Fibroblast of lung (primary cell): ENCODE data around the gene KPNA1. TPM values are rescaled to one million over a fixed set of nuclear protein-coding genes. Genes with fewer than 3 reads are reported as not detected.

Experiments used
- DNase-seq, 2 donors: peaks; one replicate each; pipeline versions ENCODE4 v3.0.0 to v3.0.0-alpha.2; 2010; ENCODE audit warnings: low read depth in 2 of 2
- H2AFZ ChIP-seq: 2 replicates; pipeline ENCODE4 v1.5.1; 2012; ENCODE audit warnings: low read length, control low read depth, inconsistent platforms
- H3K27ac ChIP-seq: 2 replicates; pipeline ENCODE4 v1.5.1; 2011; ENCODE audit warnings: low read length, control low read depth; ENCODE audit not compliant: insufficient read depth
- H3K27me3 ChIP-seq: 2 replicates; pipeline ENCODE4 v1.5.1; 2011; ENCODE audit warnings: mild to moderate bottlenecking, low read length; ENCODE audit not compliant: control insufficient read depth, insufficient read depth
- H3K36me3 ChIP-seq: 2 replicates; pipeline ENCODE4 v1.5.1; 2011; ENCODE audit warnings: low read length; ENCODE audit not compliant: control insufficient read depth, insufficient read depth
- H3K4me1 ChIP-seq: 2 replicates; pipeline ENCODE4 v1.5.1; 2011; ENCODE audit warnings: low read length; ENCODE audit not compliant: control insufficient read depth, insufficient read depth; ENCODE audit errors: extremely low read depth
- H3K4me2 ChIP-seq: 2 replicates; pipeline ENCODE4 v1.5.1; 2011; ENCODE audit warnings: low read length, control low read depth; ENCODE audit not compliant: insufficient read depth; ENCODE audit errors: extremely low read depth
- H3K4me3 ChIP-seq, 4 experiments: fragments of 200-600 bp in 1 of 4; sonication (generic) in 1 of 4; replicated peaks in 1 of 4; 2 replicates each; pipeline ENCODE4 v1.5.1; 2011 to 2016; ENCODE audit warnings: low read length in 4 of 4, low read depth in 3 of 4, mild to moderate bottlenecking in 3 of 4, control low read depth in 2 of 4, inconsistent platforms in 1 of 4, mixed read lengths in 1 of 4; ENCODE audit not compliant: insufficient read depth in 1 of 4; ENCODE audit errors: control extremely low read depth in 1 of 4
- H3K79me2 ChIP-seq: 2 replicates; pipeline ENCODE4 v1.5.1; 2012; ENCODE audit warnings: mild to moderate bottlenecking, low read length, inconsistent platforms; ENCODE audit not compliant: control insufficient read depth, insufficient read depth
- H3K9ac ChIP-seq: 2 replicates; pipeline ENCODE4 v1.5.1; 2011; ENCODE audit warnings: mild to moderate bottlenecking, low read length, control low read depth; ENCODE audit not compliant: insufficient read depth
- H3K9me3 ChIP-seq: 2 replicates; pipeline ENCODE4 v1.5.1; 2012; ENCODE audit warnings: low read depth, low read length; ENCODE audit not compliant: control insufficient read depth, insufficient read depth
- H4K20me1 ChIP-seq: 2 replicates; pipeline ENCODE4 v1.5.1; 2011; ENCODE audit warnings: low read length; ENCODE audit not compliant: control insufficient read depth, insufficient read depth; ENCODE audit errors: extremely low read depth
- CTCF ChIP-seq, 2 donors: IDR thresholded peaks in 1 of 2; conservative IDR thresholded peaks in 1 of 2; 1 replicate in 1 of 2; 2 replicates in 1 of 2; pipeline ENCODE4 v1.5.1; 2011 to 2012; ENCODE audit warnings: low read length in 2 of 2, control low read depth in 1 of 2, inconsistent platforms in 1 of 2, low read depth in 1 of 2, mild to moderate bottlenecking in 1 of 2
- EZH2 ChIP-seq: IDR thresholded peaks from 2 replicates; pipeline ENCODE4 v1.5.1; 2012; ENCODE audit warnings: low read length, control low read depth, mild to moderate bottlenecking; ENCODE audit errors: missing control alignments
- polyA plus RNA-seq, 2 donors: library from polyadenylated mRNA; depleted of rRNA in 1 of 2; stranded (reverse) in 1 of 2; unstranded in 1 of 2; fragments of >200 nt; gene quantifications; 2 replicates each; pipeline ENCODE4 v1.2.1, GENCODE V29; 2011 to 2012; ENCODE audit warnings: missing spikeins in 1 of 2
- total RNA-seq: library from RNA; depleted of rRNA; stranded (reverse); fragments of >200 nt; gene quantifications from 2 replicates; pipeline ENCODE4 v1.2.1, GENCODE V29; 2014

The KPNA1 gene
- total and polyA plus RNA-seq, 2 donors (not counting 1 experiment from before 2014, with no cell fraction given), result 23.9 to 56.0 TPM

DNA sequence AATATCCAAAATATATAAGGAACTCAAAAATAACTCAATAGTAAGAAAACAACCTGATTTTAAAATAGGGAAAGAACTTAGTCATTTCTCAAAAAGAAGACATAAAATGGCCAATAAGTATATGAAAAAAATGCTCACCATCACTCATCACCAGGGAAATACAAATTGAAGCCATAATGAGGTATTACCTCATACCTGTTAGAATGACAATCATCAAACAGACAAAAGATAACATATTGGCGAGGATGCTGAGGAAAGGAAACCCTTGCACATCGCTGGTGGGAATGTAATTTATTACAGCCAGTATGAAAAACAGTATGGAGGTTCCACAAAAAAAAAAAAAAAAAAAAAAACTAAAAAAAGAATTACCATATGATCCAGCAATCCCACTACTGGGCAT lies 38.2 kb downstream of the KPNA1 start:
- no peaks in the 10 kb centered on the region for H3K36me3 ChIP-seq
- H2AFZ ChIP-seq, result no peak overlapping the region
- no peak for DNase-seq
- H3K27ac ChIP-seq, result no peak overlapping the region
- H3K4me3 ChIP-seq, result no peak overlapping the region
- no peak overlapping the region for H3K9ac ChIP-seq
- no peaks in the 10 kb centered on the region for H3K27me3 ChIP-seq
- peaks cover 68% of the 10 kb centered on the region for H3K79me2 ChIP-seq
- no peaks in the 10 kb centered on the region for H4K20me1 ChIP-seq
- no peak overlapping the region for H3K4me2 ChIP-seq
- no peak for TF ChIP-seq CTCF (conservative IDR thresholded peaks at IDR 0.05 in 1 of 2, IDR thresholded peaks at IDR 0.05 in 1 of 2; ENCODE audit: low read depth in 1 of 2, low read length in 2 of 2)
- no peak for TF ChIP-seq EZH2
- no peaks in the 10 kb centered on the region for H3K9me3 ChIP-seq
- H3K4me1 ChIP-seq, result no peaks in the 10 kb centered on the region

GRCh38 chr3:122475316-122475715 lies 39.4 kb downstream of the KPNA1 start:
- Histone ChIP-seq H3K27me3 (no peaks in the 10 kb centered on the region), H2AFZ (no peak overlapping the region), H3K9me3 (no peaks in the 10 kb centered on the region), H3K4me2 (no peak overlapping the region), H3K36me3 (no peaks in the 10 kb centered on the region), H4K20me1 (no peaks in the 10 kb centered on the region), H3K27ac (no peak overlapping the region), H3K4me3 (no peak overlapping the region), H3K9ac (no peak overlapping the region), H3K4me1 (no peaks in the 10 kb centered on the region), H3K79me2 (peaks cover 69% of the 10 kb centered on the region)
- no peak for TF ChIP-seq CTCF (conservative IDR thresholded peaks at IDR 0.05 in 1 of 2, IDR thresholded peaks at IDR 0.05 in 1 of 2; ENCODE audit: low read depth in 1 of 2, low read length in 2 of 2)
- no peak for TF ChIP-seq EZH2
- peak in 1 of 2 donors; percentile 10 for DNase-seq

GRCh38 chr3:122469659-122470058 lies 45.1 kb downstream of the KPNA1 start:
- peak in 1 of 2 donors; percentile 10 for DNase-seq
- Histone ChIP-seq H3K4me2 (no peak overlapping the region), H4K20me1 (no peaks in the 10 kb centered on the region), H3K79me2 (peaks cover 57% of the 10 kb centered on the region), H3K9ac (no peak overlapping the region), H3K27ac (no peak overlapping the region), H3K36me3 (no peaks in the 10 kb centered on the region), H3K27me3 (no peaks in the 10 kb centered on the region), H3K4me1 (no peaks in the 10 kb centered on the region), H2AFZ (no peak overlapping the region), H3K4me3 (no peak overlapping the region), H3K9me3 (no peaks in the 10 kb centered on the region)
- no peak for TF ChIP-seq EZH2
- TF ChIP-seq CTCF (conservative IDR thresholded peaks at IDR 0.05 in 1 of 2, IDR thresholded peaks at IDR 0.05 in 1 of 2; ENCODE audit: low read depth in 1 of 2, low read length in 2 of 2), result no peak
